Psoas muscle (tissue), 8 donors: Measurements from ENCODE around the gene ST6GALNAC3. TPM values are rescaled to one million over a fixed set of nuclear protein-coding genes. Genes with fewer than 3 reads are reported as not detected.

Source experiments
- ATAC-seq, 4 donors: fragments of 200-7000 bp; cut with Tn5 transposase; one replicate each; pipeline ENCODE4 v1.9.1; 2020; ENCODE audit warnings: moderate library complexity in 3 of 4, mild to moderate bottlenecking in 2 of 4
- DNase-seq, 2 donors: peaks; one replicate each; pipeline ENCODE4 v3.0.0-alpha.2; 2020
- H3K27ac ChIP-seq: fragments of 200-600 bp; one replicate; pipeline ENCODE4 v1.8.0; 2022
- H3K27me3 ChIP-seq, 3 donors: fragments of 200-600 bp in 1 of 3; one replicate each; pipeline versions ENCODE4 v1.6.1 to v1.8.0; 2013 to 2022; ENCODE audit warnings: low read length in 2 of 3, mild to moderate bottlenecking in 2 of 3, moderate library complexity in 1 of 3; ENCODE audit not compliant: insufficient read depth in 3 of 3
- H3K36me3 ChIP-seq, 2 donors: fragments of 200-600 bp in 1 of 2; one replicate each; pipeline versions ENCODE4 v1.6.1 to v1.8.0; 2013 to 2022; ENCODE audit warnings: low read depth in 1 of 2, mild to moderate bottlenecking in 1 of 2, moderate library complexity in 1 of 2; ENCODE audit not compliant: insufficient read depth in 1 of 2
- H3K4me1 ChIP-seq: fragments of 200-600 bp; one replicate; pipeline ENCODE4 v1.8.0; 2022
- H3K4me3 ChIP-seq: fragments of 200-600 bp; one replicate; pipeline ENCODE4 v1.8.0; 2022; ENCODE audit warnings: mild to moderate bottlenecking
- H3K9me3 ChIP-seq: fragments of 200-600 bp; one replicate; pipeline ENCODE4 v1.8.0; 2022
- CTCF ChIP-seq: fragments of 200-600 bp; IDR thresholded peaks from one replicate; pipeline ENCODE4 v1.8.0; 2022; ENCODE audit warnings: antibody characterized with exemption
- WGBS, 3 donors: extraction: QIAGEN DNeasy Blood & Tissue Kit; methylation state at CpG; one replicate each; pipeline versions ENCODE4 v1.1.6 to v1.1.7; 2013; 5-methylcytosine and 5-hydroxymethylcytosine counted together
- intact Hi-C, 2 donors: fragments of 100-400 bp; cut with DNase I; formaldehyde crosslinking; loops; one replicate each; pipeline versions ENCODE4 v1.11.0 to v1.14.2; 2022
- polyA plus RNA-seq, 3 donors: library from polyadenylated mRNA; stranded (reverse); fragments of 200-250 nt; gene quantifications; one replicate each; pipeline ENCODE4 v1.2.3, GENCODE V29; 2013
- total RNA-seq, 4 donors: library from RNA; stranded (reverse); fragmentation: NEBNext Ultra II Directional in 2 of 4; extraction: Animal tissue kit (Norgen Biotek cat#: 25700) in 2 of 4; gene quantifications; one replicate each; pipeline versions ENCODE4 v1.2.1 to v1.2.4, GENCODE V29; 2021 to 2023
- donor health status: healthy with polysubstance abuse.
- donor health status: DM: no; HTN: no; CAD: no; lungs with moderate emphysema.
- donor health status: Bipolar disorder and iron deficiency.
- donor health status: healthy.
- donor health status: DM: yes; HTN: yes; CAD: no.
- donor health status: DM: no; HTN: no; CAD: no.
- donor health status: DM: no; HTN: no; CAD: no.
- donor health status: DM: yes; HTN: yes; CAD: no.

ST6GALNAC3 gene
- total and polyA plus RNA-seq, 7 donors = 1.3 to 5.4 (median 2.3) TPM

- ATAC-seq = no peak
- intact Hi-C loops = no loop called here
- WGBS, 3 donors = 64 to 69% (median 65%) methylated on average over 3 of the region's 3 CpGs
These were observed 177.9 kb downstream of the ST6GALNAC3 start for GRCh38 chr1:76252431-76252830.

DNA sequence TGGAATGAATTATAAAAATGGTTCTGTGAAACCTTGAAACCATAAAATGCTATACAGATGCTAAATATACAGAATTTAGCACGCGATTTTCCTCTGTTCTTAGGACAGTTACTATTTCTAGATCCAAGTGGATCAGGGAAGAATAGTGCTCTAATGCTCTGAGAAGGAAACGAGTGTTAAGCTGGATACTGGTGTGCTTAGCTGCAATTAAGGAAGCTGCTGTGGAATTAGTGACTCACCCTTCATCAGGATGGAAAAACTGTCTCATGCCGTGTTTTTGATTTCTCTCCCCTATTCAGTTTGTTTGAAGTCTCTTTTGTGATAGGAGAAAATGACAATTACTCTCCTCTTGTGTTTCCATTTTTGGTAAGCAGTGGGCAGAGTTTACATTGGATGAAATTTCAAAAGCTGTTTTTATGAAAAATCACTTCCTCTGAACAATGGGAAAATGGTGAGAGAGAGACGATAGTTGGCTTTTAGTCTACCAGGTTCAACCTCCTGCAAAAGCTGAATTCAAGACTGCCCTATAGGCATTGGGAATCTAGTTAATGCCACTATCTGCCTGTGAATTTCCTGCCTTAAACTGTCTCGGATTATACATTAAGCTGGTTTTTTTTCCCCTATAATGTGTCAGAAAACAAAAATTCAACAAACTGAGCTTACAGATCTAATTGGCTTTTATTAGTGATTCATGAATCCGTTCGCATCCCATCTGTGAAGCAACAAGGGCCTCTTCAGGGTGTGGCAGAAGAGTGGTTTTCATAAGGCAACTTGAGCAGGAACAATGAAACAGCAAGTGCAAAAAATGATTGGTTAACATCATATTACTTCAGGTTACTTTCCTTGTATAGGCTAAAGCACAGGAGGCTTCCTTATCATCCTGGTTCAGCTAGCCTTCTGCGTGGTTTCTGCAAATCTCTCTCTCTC lies 179.8 kb downstream of the ST6GALNAC3 start:
- H3K4me3 ChIP-seq = no peak overlapping the region
- intact Hi-C loops = no loop called here
- no peaks in the 10 kb centered on the region for H3K4me1 ChIP-seq
- WGBS, 3 donors = 67 to 75% (median 73%) methylated on average over 9 of the region's 9 CpGs
- H3K27ac ChIP-seq = no peak overlapping the region
- no peaks in the 10 kb centered on the region for H3K27me3 ChIP-seq
- no peaks in the 10 kb centered on the region for H3K9me3 ChIP-seq
- TF ChIP-seq CTCF = no peak
- DNase-seq (no peak), ATAC-seq (no peak)
- H3K36me3 ChIP-seq = no peaks in the 10 kb centered on the region

More at GRCh38 chr1:76252431-76252830, 177.9 kb downstream of the ST6GALNAC3 start:
- TF ChIP-seq CTCF = no peak
- Histone ChIP-seq H3K27ac (no peak overlapping the region), H3K27me3 (no peaks in the 10 kb centered on the region), H3K9me3 (no peaks in the 10 kb centered on the region), H3K4me1 (no peaks in the 10 kb centered on the region), H3K4me3 (no peak overlapping the region), H3K36me3 (no peaks in the 10 kb centered on the region)
- DNase-seq = no peak

DNA sequence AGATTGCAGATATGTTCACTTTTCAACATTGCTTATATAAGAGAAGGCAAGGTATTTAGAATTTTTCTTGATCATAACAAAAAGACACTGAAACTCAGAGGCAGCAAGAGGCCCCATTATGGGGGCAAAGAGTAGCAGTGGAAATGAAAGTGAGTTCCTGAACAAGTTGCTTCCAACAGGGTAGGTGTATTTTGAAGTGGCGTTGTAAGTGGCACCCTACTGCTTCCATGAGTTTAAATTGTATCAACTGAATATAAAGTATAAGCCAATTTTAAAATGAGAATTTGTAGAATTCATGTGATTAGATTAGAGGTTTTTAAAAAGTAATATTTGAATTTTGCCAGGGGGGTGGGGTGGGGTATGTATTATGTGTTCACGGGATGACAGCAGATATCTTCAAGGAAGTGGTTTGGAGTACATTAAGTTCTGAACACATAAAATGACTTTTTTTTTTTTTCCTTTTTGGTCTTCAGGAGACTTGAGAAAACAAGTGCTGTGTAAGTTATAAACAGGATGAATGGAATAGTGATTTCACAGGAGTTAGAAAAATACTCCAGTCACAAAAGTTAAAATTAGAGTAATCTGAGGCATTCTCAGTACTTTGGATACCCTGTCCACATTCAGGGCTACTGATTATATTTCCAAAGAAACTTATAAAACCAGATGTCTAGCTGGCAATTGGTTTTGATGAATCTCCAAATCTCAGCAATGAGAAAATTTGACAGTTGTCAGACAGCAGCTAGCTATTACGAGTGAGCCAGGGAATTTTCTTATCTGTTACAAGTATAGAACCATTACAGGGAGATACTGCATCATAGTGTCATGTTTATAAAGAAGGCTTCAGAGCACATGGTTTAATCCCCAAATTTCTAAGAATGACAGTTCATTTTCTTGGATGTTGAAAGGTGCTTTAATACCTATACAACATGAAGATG lies 182.0 kb downstream of the ST6GALNAC3 start:
- H3K27ac ChIP-seq = no peak overlapping the region
- no peaks in the 10 kb centered on the region for H3K27me3 ChIP-seq
- intact Hi-C loops = no loop called here
- H3K9me3 ChIP-seq = no peaks in the 10 kb centered on the region
- 72 to 75% (median 73%) methylated on average over 3 of the region's 3 CpGs for WGBS, 3 donors
- DNase-seq (no peak), ATAC-seq (no peak)
- no peak overlapping the region for H3K4me3 ChIP-seq
- no peaks in the 10 kb centered on the region for H3K36me3 ChIP-seq
- H3K4me1 ChIP-seq = no peaks in the 10 kb centered on the region
- no peak for TF ChIP-seq CTCF

DNA sequence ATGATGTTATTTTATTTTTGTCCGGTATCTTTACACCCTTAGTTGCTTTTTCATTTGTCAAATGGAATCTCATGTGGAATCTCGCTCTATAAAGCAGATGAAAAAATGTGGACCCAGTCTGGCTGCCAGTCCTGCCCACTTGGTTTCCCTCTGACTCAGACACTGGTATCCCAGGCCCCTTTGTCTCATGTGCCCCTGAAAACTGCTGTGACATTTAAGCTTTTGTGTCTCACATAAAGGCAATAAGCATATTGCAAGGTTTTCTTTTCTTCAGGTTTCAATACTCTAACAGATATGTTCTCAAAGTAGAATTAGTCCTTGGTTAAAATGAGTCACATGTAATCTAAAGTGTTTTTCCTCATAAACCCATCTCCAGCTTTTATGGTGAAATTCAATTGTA lies 183.3 kb downstream of the ST6GALNAC3 start:
- no peak for TF ChIP-seq CTCF
- Histone ChIP-seq H3K36me3 (no peaks in the 10 kb centered on the region), H3K27me3 (no peaks in the 10 kb centered on the region), H3K4me1 (no peaks in the 10 kb centered on the region), H3K9me3 (no peaks in the 10 kb centered on the region), H3K4me3 (no peak overlapping the region), H3K27ac (no peak overlapping the region)
- DNase-seq (no peak), ATAC-seq (no peak)
- intact Hi-C loops = no loop called here
- 90 to 96% (median 95%) methylated on average over 2 of the region's 2 CpGs for WGBS, 3 donors
